Glutamatergic neuron (in vitro differentiated cells): Measurements from ENCODE around the gene HIVEP3. TPM values are rescaled to one million over a fixed set of nuclear protein-coding genes. Genes with fewer than 3 reads are reported as not detected.
A peak's percentile ranks its signal among the peaks of the same experiment; 100 is the strongest.

Source experiments
- DNase-seq: peaks from one replicate; pipeline ENCODE4 v3.0.0; 2022
- H3K27ac Mint-ChIP-seq: one replicate; pipeline ENCODE4 v1.8.0; 2020; ENCODE audit warnings: mild to moderate bottlenecking, mixed read lengths, inconsistent platforms; ENCODE audit not compliant: unreplicated experiment
- H3K27me3 Mint-ChIP-seq: one replicate; pipeline ENCODE4 v1.8.0; 2020; ENCODE audit warnings: mild to moderate bottlenecking, moderate library complexity, mixed read lengths, inconsistent platforms; ENCODE audit not compliant: unreplicated experiment
- H3K36me3 Mint-ChIP-seq: one replicate; pipeline ENCODE4 v1.8.0; 2020; ENCODE audit warnings: mild to moderate bottlenecking, mixed read lengths, inconsistent platforms; ENCODE audit not compliant: unreplicated experiment
- H3K4me1 Mint-ChIP-seq: one replicate; pipeline ENCODE4 v1.8.0; 2020; ENCODE audit warnings: mild to moderate bottlenecking, low read depth, mixed read lengths, inconsistent platforms; ENCODE audit not compliant: unreplicated experiment
- H3K4me3 Mint-ChIP-seq: one replicate; pipeline ENCODE4 v1.8.0; 2020; ENCODE audit warnings: mild to moderate bottlenecking, mixed read lengths, inconsistent platforms; ENCODE audit not compliant: unreplicated experiment
- H3K9me3 Mint-ChIP-seq: one replicate; pipeline ENCODE4 v1.8.0; 2020; ENCODE audit warnings: mild to moderate bottlenecking, moderate library complexity, mixed read lengths, inconsistent platforms; ENCODE audit not compliant: unreplicated experiment
- CTCF ChIP-seq: fragments of 200-600 bp; sonication (generic); IDR thresholded peaks from one replicate; pipeline ENCODE4 v1.5.0; 2021; ENCODE audit not compliant: partially characterized antibody, unreplicated experiment
- total RNA-seq: library from RNA; stranded (reverse); fragmentation: NEBNext Ultra II Directional; extraction: Animal tissue kit (Norgen Biotek cat#: 25700); gene quantifications from one replicate; pipeline ENCODE4 v1.2.1, GENCODE V29; 2021; ENCODE audit not compliant: unreplicated experiment

HIVEP3 gene
- total RNA-seq, 1 donor from 2014 or later: 15.1 TPM

GRCh38 chr1:41648844-41649243 is 269.9 kb downstream of the HIVEP3 start:
- DNase-seq: no peak

GRCh38 chr1:41648230-41648629 is 270.5 kb downstream of the HIVEP3 start:
- peaks cover 19% of the 10 kb centered on the region for H3K4me1 Mint-ChIP-seq
- no peak for DNase-seq
- H3K27me3 Mint-ChIP-seq: peaks cover 5% of the 10 kb centered on the region
- no peaks in the 10 kb centered on the region for H3K36me3 Mint-ChIP-seq
- peak overlapping the region; percentile 8 for H3K27ac Mint-ChIP-seq
- no peak for TF ChIP-seq CTCF
- no peak overlapping the region for H3K4me3 Mint-ChIP-seq
- H3K9me3 Mint-ChIP-seq: peaks cover 4% of the 10 kb centered on the region

More at GRCh38 chr1:41648844-41649243, 269.9 kb downstream of the HIVEP3 start:
- no peak for TF ChIP-seq CTCF
- H3K27me3 Mint-ChIP-seq: peaks cover 5% of the 10 kb centered on the region
- H3K27ac Mint-ChIP-seq: no peak overlapping the region
- no peaks in the 10 kb centered on the region for H3K36me3 Mint-ChIP-seq
- H3K4me3 Mint-ChIP-seq: no peak overlapping the region
- H3K4me1 Mint-ChIP-seq: peaks cover 22% of the 10 kb centered on the region
- peaks cover 5% of the 10 kb centered on the region for H3K9me3 Mint-ChIP-seq

GRCh38 chr1:41647221-41648135 is 271.2 kb downstream of the HIVEP3 start:
- Mint-ChIP-seq H3K4me1 (peaks cover 16% of the 10 kb centered on the region), H3K27me3 (peaks cover 5% of the 10 kb centered on the region), H3K36me3 (no peaks in the 10 kb centered on the region), H3K27ac (no peak overlapping the region), H3K4me3 (no peak overlapping the region), H3K9me3 (peaks cover 4% of the 10 kb centered on the region)
- TF ChIP-seq CTCF: no peak
- no peak for DNase-seq

GRCh38 chr1:41646186-41646585 is 272.5 kb downstream of the HIVEP3 start:
- peaks cover 3% of the 10 kb centered on the region for H3K9me3 Mint-ChIP-seq
- no peak for DNase-seq
- no peak overlapping the region for H3K27ac Mint-ChIP-seq
- H3K4me3 Mint-ChIP-seq: no peak overlapping the region
- no peak for TF ChIP-seq CTCF
- H3K36me3 Mint-ChIP-seq: no peaks in the 10 kb centered on the region
- peaks cover 14% of the 10 kb centered on the region for H3K4me1 Mint-ChIP-seq
- H3K27me3 Mint-ChIP-seq: peaks cover 4% of the 10 kb centered on the region

- Mint-ChIP-seq H3K4me3 (no peak overlapping the region), H3K27me3 (peaks cover 6% of the 10 kb centered on the region), H3K4me1 (peaks cover 9% of the 10 kb centered on the region), H3K36me3 (no peaks in the 10 kb centered on the region), H3K27ac (no peak overlapping the region), H3K9me3 (peaks cover 5% of the 10 kb centered on the region)
- no peak for TF ChIP-seq CTCF
- DNase-seq: no peak
Measured at GRCh38 chr1:41645062-41645461, 273.7 kb downstream of the HIVEP3 start.
